ENCODE measurements around the gene ULK2. TPM values are rescaled to one million over a fixed set of nuclear protein-coding genes. Genes with fewer than 3 reads are reported as not detected.

ULK2 gene
- total RNA-seq, 5 donors from 2014 or later (not counting 1 experiment from before 2014, with no cell fraction given): 9.8 to 18.5 (median 10.5) TPM

DNA sequence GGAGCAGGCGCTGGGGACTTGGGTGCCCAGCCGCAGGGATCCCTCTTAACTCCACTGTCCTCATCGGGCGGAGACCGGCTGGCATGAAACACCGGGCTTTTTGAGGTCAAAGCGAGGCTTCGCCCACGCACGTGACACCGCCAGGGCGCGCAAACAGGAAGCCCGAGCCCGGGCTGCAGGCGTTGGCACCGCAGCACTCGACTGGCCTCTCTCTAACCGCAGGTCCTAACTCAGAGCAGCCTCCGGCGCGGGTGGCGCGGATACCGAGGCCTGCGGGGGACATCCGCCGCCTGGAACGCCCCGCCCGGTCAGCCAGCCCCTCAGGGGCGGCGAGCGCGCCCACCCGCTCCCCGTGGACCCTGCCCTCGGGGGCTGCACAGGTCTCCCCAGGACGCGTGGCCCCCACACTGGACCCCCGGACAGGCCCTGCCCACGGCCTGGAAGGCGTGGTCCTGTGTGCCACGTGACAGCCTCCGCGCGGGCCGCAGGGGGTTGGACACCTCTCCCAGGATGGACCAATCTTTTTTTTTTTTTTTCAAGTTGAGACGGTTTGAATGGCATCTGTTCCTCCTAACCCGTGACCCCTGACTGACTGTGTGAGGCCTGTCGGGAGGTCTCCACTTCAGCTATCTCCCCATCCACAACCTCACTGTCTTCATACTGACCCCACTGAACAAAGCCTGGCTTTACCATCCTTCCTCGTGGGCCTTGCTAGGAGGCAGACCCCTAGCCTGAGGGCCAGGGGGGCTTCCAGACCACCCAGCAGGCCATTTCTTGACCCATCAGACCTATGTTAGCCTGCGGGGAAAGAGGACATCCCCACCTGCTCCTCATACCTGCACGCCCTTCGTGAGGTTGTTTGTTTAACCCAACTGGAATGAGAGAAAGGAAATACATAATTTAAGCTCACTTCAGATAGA lies 143.0 kb downstream of the ULK2 start:
- DNase-seq: peak in 32 of 35 experiments; percentile 9 to 68 (median 31)
- Mint-ChIP-seq H3K27me3 (peaks cover 0 to 3% of the 10 kb centered on the region in 2 donors), H3K9me3 (no peaks in the 10 kb centered on the region), H3K4me1 (peaks cover 25 to 28% (median 26%) of the 10 kb centered on the region in 3 donors), H3K36me3 (no peaks in the 10 kb centered on the region), H3K4me3 (peak overlapping the region; percentile 62 to 86 (median 63)), H3K27ac (peak overlapping the region; percentile 83 to 90)
- Histone ChIP-seq H3K4me3 (ENCODE audit: control insufficient read depth in 1 of 2, extremely low read depth in 1 of 2, low read length in 1 of 2) (peak overlapping the region; percentile 1 to 40), H3K9me3 (no peaks in the 10 kb centered on the region), H3K27me3 (replicated peaks in 1 of 2; ENCODE audit: control insufficient read depth in 2 of 2, extremely low read depth in 1 of 2, insufficient read depth in 2 of 2, low read length in 1 of 2) (peaks cover 0 to 5% of the 10 kb centered on the region in 2 experiments), H3K27ac (ENCODE audit: low read length) (peak overlapping the region; percentile 49), H3K36me3 (ENCODE audit: control insufficient read depth in 2 of 2, extremely low read depth in 1 of 2, insufficient read depth in 1 of 2, low read length in 1 of 2) (no peaks in the 10 kb centered on the region), H3K4me1 (ENCODE audit: control insufficient read depth in 1 of 2, extremely low read depth in 1 of 2, insufficient read depth in 2 of 2, low read length in 2 of 2) (peaks cover 6 to 18% of the 10 kb centered on the region in 2 experiments)
- ATAC-seq (replicated peaks in 1 of 4): peak; percentile 56 to 88 (median 75)
- 21% methylated on average over 50 of the region's 55 CpGs for WGBS (ENCODE audit: insufficient coverage)
- ChIA-PET POLR2A (no interaction called here), CTCF (no interaction called here)

GRCh38 chr17:19723964-19724363 lies 143.8 kb downstream of the ULK2 start:
- Mint-ChIP-seq H3K9me3 (no peaks in the 10 kb centered on the region), H3K27ac (peak overlapping the region; percentile 71 to 87), H3K4me1 (peaks cover 25 to 28% (median 26%) of the 10 kb centered on the region in 3 donors), H3K36me3 (no peaks in the 10 kb centered on the region), H3K27me3 (peaks cover 0 to 3% of the 10 kb centered on the region in 2 donors), H3K4me3 (peak overlapping the region; percentile 60 to 86 (median 63))
- DNase-seq: no peak
- ChIA-PET CTCF (interaction anchor here in 1 of 2 donors (0.7 kb wide), 1 partner anchor 17 kb away, joined by 4 read pairs; no protein-coding TSS in a partner anchor), POLR2A (no interaction called here)
- Histone ChIP-seq H3K4me1 (ENCODE audit: control insufficient read depth in 1 of 2, extremely low read depth in 1 of 2, insufficient read depth in 2 of 2, low read length in 2 of 2) (peaks cover 6 to 18% of the 10 kb centered on the region in 2 experiments), H3K36me3 (ENCODE audit: control insufficient read depth in 2 of 2, extremely low read depth in 1 of 2, insufficient read depth in 1 of 2, low read length in 1 of 2) (no peaks in the 10 kb centered on the region), H3K27ac (ENCODE audit: low read length) (peak overlapping the region; percentile 49), H3K9me3 (no peaks in the 10 kb centered on the region), H3K27me3 (replicated peaks in 1 of 2; ENCODE audit: control insufficient read depth in 2 of 2, extremely low read depth in 1 of 2, insufficient read depth in 2 of 2, low read length in 1 of 2) (peaks cover 0 to 5% of the 10 kb centered on the region in 2 experiments), H3K4me3 (ENCODE audit: control insufficient read depth in 1 of 2, extremely low read depth in 1 of 2, low read length in 1 of 2) (peak overlapping the region in 1 of 2 donors; percentile 40)
- 100% methylated on average over 1 of the region's 1 CpG for WGBS (ENCODE audit: insufficient coverage)
- peak in 1 of 4 experiments; percentile 6 for ATAC-seq (replicated peaks in 1 of 4)

Other genes with a start within 250 kb of the ULK2 start
- 10 to 100 TPM; 21.9 to 38.0 (median 35.7) TPM for gene ALDH3A2, start 219.2 kb downstream of the ULK2 start, total RNA-seq
- gene SLC47A2, start 151.4 kb downstream of the ULK2 start, total RNA-seq: not detected
- not detected for gene ALDH3A1, start 119.6 kb downstream of the ULK2 start, total RNA-seq
- 10 to 100 TPM; 43.3 to 61.3 (median 53.9) TPM for gene AKAP10, start 109.9 kb upstream of the ULK2 start, total RNA-seq
- gene SPECC1, start 141.4 kb upstream of the ULK2 start, total RNA-seq: 10 to 100 TPM in 1 of 5 donors, 1 to 10 TPM in 4; 3.9 to 12.9 (median 6.0) TPM

All from T-cell (primary cell).